ENCODE results near the gene RASSF7. TPM values are rescaled to one million over a fixed set of nuclear protein-coding genes. Genes with fewer than 3 reads are reported as not detected.

The RASSF7 gene
- total RNA-seq, 1 experiment from 2014 or later, result 58.6 TPM

DNA sequence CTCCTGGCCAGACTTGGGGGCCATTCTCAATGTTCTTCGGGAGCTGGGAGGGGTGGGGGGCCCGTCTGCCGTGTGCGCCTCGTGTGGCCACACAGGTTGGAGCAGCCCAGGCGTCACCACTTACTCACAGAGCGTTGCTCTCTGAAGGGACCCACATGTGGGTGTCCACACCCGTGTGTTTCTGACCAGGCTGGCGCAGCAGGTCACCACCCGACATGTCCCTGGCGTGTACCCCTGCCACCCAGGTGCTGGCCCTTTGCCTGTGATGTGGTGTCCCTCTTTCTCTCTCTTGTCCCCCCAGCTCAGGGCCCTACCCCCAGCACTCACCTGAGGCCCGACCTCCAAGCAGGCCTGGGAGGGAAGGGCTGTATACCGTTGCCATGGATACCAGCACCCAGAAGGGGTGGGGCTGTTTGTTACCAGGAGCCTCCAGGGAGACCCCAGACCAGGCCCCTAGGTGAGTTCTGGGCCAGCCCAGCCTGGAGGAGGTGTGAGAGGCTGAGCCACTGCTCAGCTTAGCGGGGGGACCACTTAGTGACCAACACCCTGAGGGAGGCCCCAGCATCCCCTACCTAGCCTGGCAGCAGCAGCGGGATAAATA lies 1.6 kb upstream of the RASSF7 start:
- CTCF ChIA-PET, result no interaction called here
- Histone ChIP-seq H3K36me3 (ENCODE audit: low read depth, low read length) (no peaks in the 10 kb centered on the region), H3K9me2 (replicated peaks; ENCODE audit: low read length) (no peaks in the 10 kb centered on the region), H2AFZ (ENCODE audit: low read length) (no peak overlapping the region), H3F3A (ENCODE audit: low read length, unreplicated experiment) (no peaks in the 10 kb centered on the region), H3K27ac (ENCODE audit: low read length) (no peak overlapping the region), H3K9me3 (ENCODE audit: low read length) (no peaks in the 10 kb centered on the region), H3K27me3 (ENCODE audit: low read length) (peaks cover 6% of the 10 kb centered on the region; the same call in 1 of the 2 replicates), H3K79me2 (ENCODE audit: low read length) (peaks cover 26% of the 10 kb centered on the region), H3K9ac (ENCODE audit: low read length) (no peak overlapping the region), H3K4me1 (ENCODE audit: insufficient read depth, low read length) (peaks cover 21% of the 10 kb centered on the region), H3K4me3 (ENCODE audit: low read length) (no peak overlapping the region), H3K4me2 (ENCODE audit: low read length) (no peak overlapping the region), H4K20me1 (ENCODE audit: low read length) (no peaks in the 10 kb centered on the region)
- TF ChIP-seq, protein P1, sequence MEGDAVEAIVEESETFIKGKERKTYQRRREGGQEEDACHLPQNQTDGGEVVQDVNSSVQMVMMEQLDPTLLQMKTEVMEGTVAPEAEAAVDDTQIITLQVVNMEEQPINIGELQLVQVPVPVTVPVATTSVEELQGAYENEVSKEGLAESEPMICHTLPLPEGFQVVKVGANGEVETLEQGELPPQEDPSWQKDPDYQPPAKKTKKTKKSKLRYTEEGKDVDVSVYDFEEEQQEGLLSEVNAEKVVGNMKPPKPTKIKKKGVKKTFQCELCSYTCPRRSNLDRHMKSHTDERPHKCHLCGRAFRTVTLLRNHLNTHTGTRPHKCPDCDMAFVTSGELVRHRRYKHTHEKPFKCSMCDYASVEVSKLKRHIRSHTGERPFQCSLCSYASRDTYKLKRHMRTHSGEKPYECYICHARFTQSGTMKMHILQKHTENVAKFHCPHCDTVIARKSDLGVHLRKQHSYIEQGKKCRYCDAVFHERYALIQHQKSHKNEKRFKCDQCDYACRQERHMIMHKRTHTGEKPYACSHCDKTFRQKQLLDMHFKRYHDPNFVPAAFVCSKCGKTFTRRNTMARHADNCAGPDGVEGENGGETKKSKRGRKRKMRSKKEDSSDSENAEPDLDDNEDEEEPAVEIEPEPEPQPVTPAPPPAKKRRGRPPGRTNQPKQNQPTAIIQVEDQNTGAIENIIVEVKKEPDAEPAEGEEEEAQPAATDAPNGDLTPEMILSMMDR (conservative IDR thresholded peaks at IDR 0.05; ENCODE audit: low read depth, low read length), result no peak
- TF ChIP-seq EZH2 (IDR thresholded peaks at IDR 0.05; ENCODE audit: low read length, unreplicated experiment), result no peak
- no peak for TF ChIP-seq EZH2phosphoT487 (IDR thresholded peaks at IDR 0.05; ENCODE audit: borderline replicate concordance, low read length)
- no TSS peak for BruUV-seq (replicated peaks)
- no peak for DNase-seq
- intact Hi-C loops (cut with micrococcal nuclease), result no loop called here
- POLR2A ChIA-PET (ENCODE audit: unreplicated experiment), result no interaction called here
- ATAC-seq, result no peak

DNA sequence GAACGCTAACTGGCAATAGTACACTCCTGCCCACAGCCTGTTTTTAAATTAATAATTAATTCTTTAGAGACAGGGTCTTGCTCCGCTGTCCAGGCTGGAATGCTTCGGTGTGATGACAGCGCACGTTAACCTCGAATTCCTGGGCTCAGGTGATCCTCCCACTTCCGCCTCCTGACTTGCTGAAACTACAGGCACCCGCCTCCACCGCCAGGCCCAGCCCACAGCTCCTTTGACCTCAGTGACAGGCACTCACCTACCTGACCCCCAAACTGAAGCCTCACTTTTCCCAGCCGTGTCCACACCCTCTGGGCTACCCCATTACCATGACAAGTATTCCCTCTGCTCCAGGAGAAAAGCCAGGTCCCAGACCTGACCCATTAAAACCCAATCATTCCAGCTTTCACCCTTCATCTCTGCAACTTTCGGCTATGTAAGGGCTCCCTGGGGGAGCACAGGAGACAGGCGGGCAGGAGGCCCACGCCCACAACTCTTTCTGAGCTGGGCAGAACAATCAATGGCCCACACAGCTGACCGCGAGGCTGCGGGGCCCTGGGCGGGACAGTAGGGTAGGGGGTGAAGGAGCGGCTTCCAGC lies 962 bp upstream of the RASSF7 start:
- Histone ChIP-seq H3K9me3 (ENCODE audit: low read length) (no peaks in the 10 kb centered on the region), H3K79me2 (ENCODE audit: low read length) (peaks cover 26% of the 10 kb centered on the region), H4K20me1 (ENCODE audit: low read length) (no peaks in the 10 kb centered on the region), H3K4me1 (ENCODE audit: insufficient read depth, low read length) (peaks cover 24% of the 10 kb centered on the region), H3K4me2 (ENCODE audit: low read length) (peak overlapping the region; percentile 82), H3K9ac (ENCODE audit: low read length) (peak overlapping the region; percentile 50; the same call in 1 of the 2 replicates), H3K27me3 (ENCODE audit: low read length) (peaks cover 6% of the 10 kb centered on the region; the same call in 1 of the 2 replicates), H3F3A (ENCODE audit: low read length, unreplicated experiment) (no peaks in the 10 kb centered on the region), H2AFZ (ENCODE audit: low read length) (peak overlapping the region; percentile 61; the same call in 1 of the 2 replicates), H3K27ac (ENCODE audit: low read length) (no peak overlapping the region), H3K36me3 (ENCODE audit: low read depth, low read length) (no peaks in the 10 kb centered on the region), H3K9me2 (replicated peaks; ENCODE audit: low read length) (no peaks in the 10 kb centered on the region), H3K4me3 (ENCODE audit: low read length) (peak overlapping the region; percentile 59)
- intact Hi-C loops (cut with micrococcal nuclease), result loop anchor here (10.0 kb wide), 1 partner anchor 55 kb away; the partner anchor contains the start of gene IRF7
- TF ChIP-seq EZH2 (IDR thresholded peaks at IDR 0.05; ENCODE audit: low read length, unreplicated experiment) (no peak), EZH2phosphoT487 (IDR thresholded peaks at IDR 0.05; ENCODE audit: borderline replicate concordance, low read length) (no peak)
- TF ChIP-seq, protein P1 (conservative IDR thresholded peaks at IDR 0.05; ENCODE audit: low read depth, low read length), result no peak
- no peak for ATAC-seq
- no TSS peak for BruUV-seq (replicated peaks)
- ChIA-PET POLR2A (ENCODE audit: unreplicated experiment) (interaction anchor here (0.6 kb wide), 1 partner anchor 239 kb away, joined by 3 read pairs; no protein-coding TSS in a partner anchor), CTCF (no interaction called here)
- no peak for DNase-seq
